ENCODE results near the gene PRKRA.
"Not testable (repeated sequence)": the region's sequence is repeated elsewhere in the genome, so short reads cannot be mapped to it uniquely, and the experiment has no call there.

The PRKRA gene

GRCh38 chr2:178450774-178451525, at the start of gene PRKRA, which contains the start of gene PJVK:
Gene PRKRA (minus strand): TSS chr2:178451175. CDS start chr2:178451030, 145 bp downstream.
Gene PJVK (plus strand): TSS chr2:178451378. CDS start chr2:178453410, 2,032 bp downstream.
- DNase-seq = peak; percentile 88

- DNase-seq = no peak
Observed at GRCh38 chr2:178499640-178500039, 48.7 kb upstream of the PRKRA start.

- no peak for DNase-seq
Observed at GRCh38 chr2:178498137-178498536, 47.2 kb upstream of the PRKRA start.

GRCh38 chr2:178496049-178496448, 45.1 kb upstream of the PRKRA start:
- DNase-seq = no peak

GRCh38 chr2:178491612-178492011, 40.6 kb upstream of the PRKRA start:
- no peak for DNase-seq

- no peak for DNase-seq
Observed at GRCh38 chr2:178485356-178485755, 34.4 kb upstream of the PRKRA start.

- DNase-seq = no peak
Observed at GRCh38 chr2:178484245-178485041, 33.5 kb upstream of the PRKRA start.

GRCh38 chr2:178482437-178482836, 31.5 kb upstream of the PRKRA start:
- DNase-seq = no peak

- peak; percentile 79 for DNase-seq
Observed at GRCh38 chr2:178480227-178481181, 29.5 kb upstream of the PRKRA start, which contains the start of gene PLEKHA3. Gene PLEKHA3 (plus strand): TSS chr2:178480457. CDS start chr2:178480870, 413 bp downstream.

GRCh38 chr2:178479758-178480226, 28.8 kb upstream of the PRKRA start:
- DNase-seq = no peak

- DNase-seq = no peak
Observed at GRCh38 chr2:178479275-178479616, 28.3 kb upstream of the PRKRA start.

GRCh38 chr2:178478439-178479274, 27.7 kb upstream of the PRKRA start, which contains the start of gene FKBP7:
Gene FKBP7 (minus strand): TSS chr2:178478600. CDS start chr2:178478499, 101 bp downstream.
- DNase-seq = peak; percentile 75

- DNase-seq = no peak
Observed at GRCh38 chr2:178478130-178478438, 27.1 kb upstream of the PRKRA start.

- no peak for DNase-seq
Observed at GRCh38 chr2:178477443-178478129, 26.6 kb upstream of the PRKRA start.

- DNase-seq = no peak
Observed at GRCh38 chr2:178476477-178476876, 25.5 kb upstream of the PRKRA start.

GRCh38 chr2:178474560-178474959, 23.6 kb upstream of the PRKRA start:
- DNase-seq = no peak

- DNase-seq = no peak
Observed at GRCh38 chr2:178473931-178474330, 23.0 kb upstream of the PRKRA start.

- no peak for DNase-seq
Observed at GRCh38 chr2:178473373-178473772, 22.4 kb upstream of the PRKRA start.

- DNase-seq = not testable (repeated sequence)
Observed at GRCh38 chr2:178471313-178471712, 20.3 kb upstream of the PRKRA start.

GRCh38 chr2:178469219-178469849, 18.4 kb upstream of the PRKRA start:
- no peak for DNase-seq

All from GF-D8 (cell line).